Amniotic epithelial cell (primary cell): Measurements from ENCODE around the gene RALY.
A peak's percentile ranks its signal among the peaks of the same experiment; 100 is the strongest.

ENCODE experiments used
- DNase-seq: peaks from one replicate; pipeline ENCODE4 v3.0.0-alpha.2; 2010; ENCODE audit warnings: low read depth

Gene RALY

GRCh38 chr20:34076952-34077351, 83.2 kb downstream of the RALY start:
- DNase-seq: no peak

- DNase-seq: no peak
Measured at GRCh38 chr20:34078540-34078939, 84.8 kb downstream of the RALY start.

GRCh38 chr20:34079818-34080217, 86.1 kb downstream of the RALY start:
- no peak for DNase-seq

DNA sequence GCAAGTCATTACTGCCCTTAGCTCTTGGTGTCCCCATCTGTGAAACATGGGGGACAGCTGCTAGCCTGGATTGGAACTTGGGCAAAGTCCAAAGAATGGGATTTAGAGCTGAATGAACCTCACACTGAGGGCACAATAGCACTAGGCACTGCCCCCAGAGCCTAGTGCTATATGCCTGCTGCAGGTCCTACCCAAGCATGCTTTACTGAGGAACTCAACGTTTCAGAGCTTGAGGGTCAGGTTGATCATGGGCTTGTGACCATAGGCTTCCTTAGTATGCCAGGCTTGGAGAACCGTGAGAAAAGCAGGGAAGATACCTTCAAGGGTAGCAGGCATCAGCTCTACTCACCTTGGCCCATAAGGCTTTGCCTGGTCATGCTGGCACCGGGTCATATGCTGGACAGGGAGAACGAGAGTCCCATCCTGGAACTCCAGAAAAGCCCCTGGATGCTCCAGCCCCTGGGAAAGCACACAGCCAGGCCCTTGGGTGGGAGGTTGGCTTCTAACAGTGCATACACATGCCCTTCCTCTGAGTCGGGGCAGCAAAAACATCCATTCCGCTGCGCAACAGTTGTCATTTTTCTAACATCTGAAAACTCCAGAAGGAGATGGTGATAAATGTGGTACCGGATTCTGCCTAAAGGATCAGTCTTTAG, 88.6 kb downstream of the RALY start:
- DNase-seq: no peak

DNA sequence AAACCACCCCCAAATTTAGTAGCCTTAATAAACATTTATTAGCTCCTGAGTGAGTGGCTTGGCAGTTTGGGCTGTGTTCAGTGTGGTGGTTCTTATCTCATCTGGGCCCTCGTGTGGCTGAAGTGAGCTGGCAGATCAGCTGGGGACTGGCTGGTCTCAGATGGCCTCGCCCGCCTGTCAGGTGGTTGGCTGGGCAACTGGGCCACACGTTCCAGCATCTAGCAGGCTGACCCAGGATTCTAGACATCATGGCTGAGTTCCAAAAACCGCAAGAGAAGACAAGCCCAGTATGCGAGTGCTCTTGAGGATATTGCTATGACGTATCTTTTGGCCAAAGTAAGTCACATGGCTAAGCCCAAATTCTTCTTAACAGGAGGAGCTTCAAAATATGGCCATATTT, 89.4 kb downstream of the RALY start:
- peak; percentile 73 for DNase-seq

- no peak for DNase-seq
Measured at GRCh38 chr20:34083781-34084180, 90.1 kb downstream of the RALY start.

DNA sequence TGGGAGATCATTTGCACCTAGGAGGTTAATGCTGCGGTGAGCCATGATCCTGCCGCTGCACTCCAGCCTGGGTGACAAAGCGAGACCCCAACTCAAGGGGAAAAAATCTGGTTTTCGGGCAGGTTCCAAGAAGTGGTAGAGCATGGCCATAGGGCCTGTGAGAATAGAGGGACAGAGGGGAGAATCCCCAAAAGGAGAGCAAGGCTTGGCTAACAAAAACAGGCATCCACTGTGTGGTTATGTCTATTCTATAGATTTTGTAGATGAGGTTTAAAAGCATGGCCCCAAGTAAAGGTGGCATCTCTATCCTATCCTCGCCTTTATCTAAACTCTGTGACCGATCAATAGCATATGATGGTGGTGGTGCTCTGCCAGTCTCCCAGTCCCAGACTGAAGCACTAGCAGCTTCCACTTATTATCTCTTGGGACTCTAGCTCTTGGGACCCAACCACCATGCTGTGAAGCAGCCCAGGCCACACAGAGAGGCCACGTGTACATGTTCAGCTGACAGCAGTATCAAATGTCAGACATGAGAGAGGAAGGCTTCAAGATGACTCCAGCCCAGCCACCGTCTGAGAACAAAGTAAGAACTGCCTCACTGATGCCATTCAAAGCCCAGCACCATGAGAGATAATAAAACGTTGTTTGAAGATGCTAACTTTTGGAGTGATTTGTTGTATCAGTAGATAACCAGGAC, 90.7 kb downstream of the RALY start:
- DNase-seq: no peak

DNA sequence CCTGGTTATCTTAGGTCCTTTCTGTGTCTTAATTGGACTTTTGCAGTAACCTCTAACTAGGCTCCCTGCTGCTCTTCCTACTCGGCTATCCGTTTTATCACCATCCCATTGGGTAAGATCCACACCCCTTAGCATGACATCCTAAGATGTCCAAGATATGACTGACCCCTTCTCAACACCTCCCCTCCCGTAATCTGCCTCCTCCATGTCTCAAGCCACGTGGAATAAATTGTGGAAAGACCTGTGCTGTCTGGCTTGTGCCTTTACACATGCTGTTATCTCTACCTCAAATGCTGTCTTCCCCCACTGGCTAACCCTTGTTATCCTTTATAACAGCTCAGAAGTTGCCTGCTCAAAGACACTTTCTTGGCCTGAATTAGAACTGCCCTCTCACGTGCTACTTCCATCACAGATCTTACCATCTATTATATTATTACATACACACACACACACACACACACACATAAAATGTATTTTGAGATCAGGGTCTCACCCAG, 91.9 kb downstream of the RALY start:
- DNase-seq: no peak

DNA sequence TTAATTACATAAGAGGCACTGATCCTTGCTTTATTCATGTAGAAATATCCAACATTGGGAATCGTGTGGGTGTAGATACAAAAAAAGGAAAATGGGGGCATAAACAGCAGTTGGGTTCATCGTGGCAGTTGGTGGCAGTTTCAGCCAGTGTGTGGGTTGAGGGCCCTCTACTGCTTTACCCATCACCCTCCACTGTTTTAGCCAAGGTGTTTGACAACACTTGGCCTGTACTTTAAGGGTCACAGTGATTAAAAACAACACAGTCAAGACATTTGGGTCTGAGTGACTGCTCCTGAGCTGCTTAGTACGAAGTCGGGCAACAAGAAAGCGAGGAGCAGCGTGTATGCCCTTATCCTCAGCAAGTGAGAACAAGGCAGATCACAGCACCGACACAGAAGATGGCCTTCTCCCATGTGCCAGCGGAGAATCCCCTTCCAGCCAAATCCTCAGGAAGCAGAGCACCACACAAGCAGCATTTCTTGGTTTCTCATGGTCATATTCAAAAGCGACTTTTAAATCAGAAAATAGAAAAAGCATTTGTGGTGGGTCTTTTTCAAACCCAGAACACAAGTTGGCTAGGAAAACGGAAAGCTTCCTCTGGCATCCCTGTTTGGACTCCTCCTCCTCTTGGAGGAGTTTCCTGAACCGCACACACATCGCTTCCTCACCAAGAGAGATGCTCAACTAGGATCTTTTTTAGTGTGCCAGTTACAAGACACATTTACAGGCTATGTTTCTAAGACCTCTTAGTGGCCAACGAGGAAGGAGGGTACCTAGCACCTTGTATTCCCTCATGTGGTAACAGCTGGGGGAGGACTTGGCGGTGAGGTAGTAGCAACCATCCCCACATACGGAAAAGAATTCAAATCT, 94.8 kb downstream of the RALY start:
- DNase-seq: peak; percentile 52

DNA sequence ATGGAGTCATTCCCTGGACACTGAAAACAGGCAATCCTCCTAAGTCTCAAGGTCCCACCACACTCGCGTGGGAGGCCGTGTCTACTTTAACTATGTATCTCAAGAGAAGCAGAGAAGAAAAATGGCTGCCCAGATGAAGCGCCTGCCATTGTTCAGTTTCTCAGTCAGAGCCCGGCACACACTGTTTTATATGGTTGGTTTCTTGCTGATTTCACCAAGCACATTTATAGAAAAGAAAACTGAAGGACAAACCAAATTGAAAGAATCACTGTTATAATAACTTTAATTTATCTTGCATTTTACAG, 95.4 kb downstream of the RALY start:
- DNase-seq: no peak

DNA sequence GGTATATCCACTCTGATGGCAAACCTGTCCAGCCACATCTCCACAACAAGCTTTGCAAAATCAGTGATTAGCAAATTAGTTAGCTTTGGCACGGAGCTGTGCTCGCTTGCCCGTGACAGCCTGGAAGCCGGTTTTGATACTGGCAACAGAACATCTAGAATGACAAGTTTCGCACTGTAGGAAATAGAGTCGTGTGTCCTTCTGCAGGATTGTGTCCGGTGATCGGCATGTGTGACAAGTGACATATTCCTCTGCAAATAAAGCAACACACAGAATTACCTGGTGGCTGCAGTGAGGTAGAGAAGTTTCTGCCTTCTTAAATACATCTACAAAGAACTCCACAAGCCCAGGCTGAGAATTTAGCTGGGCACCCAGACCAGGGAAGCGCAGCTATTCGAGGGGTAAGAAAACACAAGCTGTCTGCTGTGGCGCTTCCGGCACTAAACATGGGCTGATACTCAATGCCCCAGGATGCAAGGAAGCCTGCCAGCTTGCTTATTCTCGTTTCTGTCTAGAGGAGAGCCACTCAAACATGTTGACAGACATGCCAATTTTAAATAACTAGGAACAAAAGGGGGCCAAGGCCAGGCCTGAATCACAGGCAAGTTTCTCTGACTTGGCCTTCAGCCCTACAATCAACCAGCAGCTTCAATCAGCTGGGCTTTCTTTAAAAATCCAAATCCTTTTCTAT, 96.1 kb downstream of the RALY start:
- DNase-seq: no peak

GRCh38 chr20:34090645-34091044, 96.9 kb downstream of the RALY start:
- DNase-seq: no peak

- DNase-seq: no peak
Measured at GRCh38 chr20:34091637-34092200, 98.0 kb downstream of the RALY start.

- DNase-seq: no peak
Measured at GRCh38 chr20:34093895-34094294, 100.2 kb downstream of the RALY start.

- no peak for DNase-seq
Measured at GRCh38 chr20:34095825-34096224, 102.1 kb downstream of the RALY start.

- DNase-seq: no peak
Measured at GRCh38 chr20:34096699-34097444, 103.2 kb downstream of the RALY start.

DNA sequence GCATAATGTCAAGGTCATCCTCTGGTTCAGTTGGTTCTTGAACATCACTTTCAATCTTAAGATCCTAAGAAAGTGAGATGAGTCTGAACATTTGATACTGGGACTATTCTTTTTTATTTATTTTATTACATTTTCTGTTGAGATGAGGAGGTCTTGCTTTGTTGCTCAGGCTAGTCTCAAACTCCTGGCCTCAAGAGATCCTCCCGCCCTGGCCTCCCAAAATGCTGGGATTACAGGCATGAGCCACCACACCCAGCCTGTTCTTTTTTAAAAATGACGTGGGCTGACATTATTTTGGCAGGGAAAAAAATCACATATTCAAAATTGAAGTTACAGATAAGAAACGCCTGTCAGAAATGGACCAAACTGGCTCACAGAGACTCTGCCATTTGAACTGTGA, 104.9 kb downstream of the RALY start:
- no peak for DNase-seq

DNA sequence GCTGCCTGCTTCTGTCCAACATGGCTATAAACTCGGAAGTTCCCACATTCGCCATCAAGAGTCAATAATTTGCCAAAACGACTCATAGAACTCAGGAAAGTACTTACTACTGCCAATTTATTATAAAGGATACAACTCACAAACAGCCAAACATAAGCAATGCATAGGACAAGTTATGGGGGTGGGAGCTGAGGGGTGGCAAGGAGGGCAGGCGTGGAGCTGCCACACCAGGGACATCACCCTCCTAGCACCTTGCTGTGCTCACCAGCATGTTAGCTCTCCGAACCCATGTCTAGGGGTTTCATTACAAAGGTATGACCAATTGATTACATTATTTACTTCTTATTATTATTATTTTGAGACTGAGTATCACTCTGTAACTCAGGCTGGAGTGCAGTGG, 106.0 kb downstream of the RALY start:
- no peak for DNase-seq

GRCh38 chr20:34100576-34100975, 106.9 kb downstream of the RALY start:
- no peak for DNase-seq

GRCh38 chr20:34102342-34102741, 108.6 kb downstream of the RALY start:
- peak; percentile 22 for DNase-seq

- no peak for DNase-seq
Measured at GRCh38 chr20:34104059-34104458, 110.3 kb downstream of the RALY start.
